ENCODE results near the gene SOWAHB.

Gene SOWAHB

DNA sequence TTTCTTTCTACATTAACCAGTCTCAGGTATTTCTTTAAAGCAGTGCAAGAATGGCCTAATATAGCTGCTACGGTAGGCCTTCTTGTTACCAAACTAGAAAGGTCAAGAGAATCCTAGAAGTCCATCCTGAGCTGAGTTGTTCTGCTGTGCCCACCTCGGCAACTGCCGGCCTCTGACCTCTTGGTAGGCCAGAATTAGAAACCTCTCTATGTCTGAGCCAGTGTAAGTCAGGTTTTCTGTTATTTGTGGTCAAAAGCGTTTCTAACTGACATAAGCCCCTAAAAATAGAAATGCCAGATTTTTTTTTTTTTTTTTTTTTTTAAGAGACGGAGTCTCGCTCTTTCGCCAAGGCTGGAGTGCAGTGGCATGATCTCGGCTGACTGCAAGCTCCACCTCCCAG lies 43.1 kb downstream of the SOWAHB start:
- DNase-seq (ENCODE audit: low read depth in 2 of 3, low spot score in 2 of 3) = no peak

GRCh38 chr4:76851375-76851774 lies 46.6 kb downstream of the SOWAHB start:
- DNase-seq (ENCODE audit: low read depth in 2 of 3, low spot score in 2 of 3) = no peak

DNA sequence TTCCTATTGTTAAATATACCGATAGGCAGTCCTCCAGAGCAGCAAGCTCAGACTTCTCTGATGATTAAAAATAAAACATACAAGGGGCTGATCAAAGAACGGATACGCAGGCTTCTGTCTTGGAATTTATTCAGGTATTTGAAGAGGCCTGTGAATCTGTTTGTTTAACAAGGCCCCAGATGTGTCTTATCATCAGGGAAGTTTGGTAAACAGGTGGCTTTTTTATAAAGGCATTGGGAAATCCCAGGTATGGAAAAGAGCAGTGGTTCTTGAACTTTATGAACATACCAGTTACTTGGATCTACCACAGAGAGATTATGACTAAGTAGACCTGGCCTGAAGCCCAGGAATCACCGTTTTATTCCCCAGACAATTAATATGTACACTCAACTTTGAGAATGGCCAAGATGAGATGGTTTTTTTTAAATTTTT lies 47.9 kb downstream of the SOWAHB start:
- no peak for DNase-seq (ENCODE audit: low read depth in 2 of 3, low spot score in 2 of 3)

Data from activated CD8-positive, alpha-beta memory T cell treated with anti-CD3 and anti-CD28 coated beads for 48 hours (primary cell).